Heart left ventricle (tissue), 16 donors: ENCODE results near the gene HIBCH. TPM values are rescaled to one million over a fixed set of nuclear protein-coding genes. Genes with fewer than 3 reads are reported as not detected.

Experiments
- ATAC-seq, 4 donors: fragments of 200-7000 bp; cut with Tn5 transposase; one replicate each; pipeline ENCODE4 v1.9.1; 2020 to 2022; ENCODE audit warnings: moderate library complexity in 4 of 4, mild to moderate bottlenecking in 3 of 4, moderate number of reproducible peaks in 1 of 4
- DNase-seq, 5 donors: peaks; one replicate each; pipeline ENCODE4 v3.0.0-alpha.2; 2020
- H3K27ac ChIP-seq, 12 donors: fragments of 200-600 bp; sonication (generic) in 4 of 12; one replicate each; pipeline versions ENCODE4 v1.5.0 to v1.8.0; 2016 to 2022; ENCODE audit warnings: mild to moderate bottlenecking in 2 of 12
- H3K27me3 ChIP-seq, 9 donors: fragments of 200-600 bp; sonication (generic) in 2 of 9; one replicate each; pipeline versions ENCODE4 v1.5.1 to v1.8.0; 2016 to 2022; ENCODE audit warnings: mild to moderate bottlenecking in 3 of 9
- H3K36me3 ChIP-seq, 9 donors: fragments of 200-600 bp; sonication (generic) in 2 of 9; one replicate each; pipeline versions ENCODE4 v1.5.0 to v1.8.0; 2018 to 2022; ENCODE audit warnings: mild to moderate bottlenecking in 2 of 9
- H3K4me1 ChIP-seq, 12 donors: fragments of 200-600 bp; sonication (generic) in 4 of 12; one replicate each; pipeline versions ENCODE4 v1.5.0 to v1.8.0; 2016 to 2022; ENCODE audit warnings: mild to moderate bottlenecking in 3 of 12
- H3K4me3 ChIP-seq, 12 donors: fragments of 200-600 bp; sonication (generic) in 4 of 12; one replicate each; pipeline versions ENCODE4 v1.5.0 to v1.8.0; 2017 to 2022; ENCODE audit warnings: mild to moderate bottlenecking in 9 of 12, moderate library complexity in 4 of 12
- H3K9me3 ChIP-seq, 12 donors: fragments of 200-600 bp; sonication (generic) in 4 of 12; one replicate each; pipeline versions ENCODE4 v1.5.0 to v1.8.0; 2016 to 2022; ENCODE audit warnings: mild to moderate bottlenecking in 1 of 12
- CTCF ChIP-seq, 12 donors: fragments of 200-600 bp; sonication (generic) in 4 of 12; IDR thresholded peaks; one replicate each; pipeline versions ENCODE4 v1.5.0 to v1.8.0; 2018 to 2022; ENCODE audit warnings: antibody characterized with exemption in 12 of 12, mild to moderate bottlenecking in 5 of 12
- POLR2A ChIP-seq, 2 donors: fragments of 450-650 bp; IDR thresholded peaks; one replicate each; pipeline ENCODE4 v1.6.1; 2017; ENCODE audit warnings: antibody characterized with exemption in 2 of 2, mild to moderate bottlenecking in 2 of 2, moderate library complexity in 2 of 2
- WGBS, 4 donors: extraction: QIAGEN DNeasy Blood & Tissue Kit in 2 of 4; methylation state at CpG; one replicate each; pipeline versions ENCODE4 v1.1.5 to v1.1.7; 2013 to 2018; 5-methylcytosine and 5-hydroxymethylcytosine counted together
- intact Hi-C, 10 donors: fragments of 100-400 bp; cut with DNase I; formaldehyde crosslinking; loops; one replicate each; pipeline versions ENCODE4 v1.11.1 to v1.14.2; 2022
- polyA plus RNA-seq, 2 donors: library from polyadenylated mRNA; stranded (reverse); fragments of 200-250 nt; gene quantifications; one replicate each; pipeline ENCODE4 v1.2.3, GENCODE V29; 2013
- total RNA-seq, 9 donors: library from RNA; depleted of rRNA in 2 of 9; stranded (reverse); fragments of >200 nt in 2 of 9; fragmentation: NEBNext Ultra II Directional in 3 of 9; extraction: Animal tissue kit (Norgen Biotek cat#: 25700) in 3 of 9; gene quantifications; one replicate each; pipeline versions ENCODE4 v1.1.0 to v1.2.4, GENCODE V29; 2016 to 2023
- donor health status: ischemic (EF 13 %, LVEDD 7.1; RV severe dilation, severe dysfunction).
- donor health status: healthy with polysubstance abuse.
- donor health status: DM: no; HTN: yes; CAD: no.
- donor health status: DM: no; HTN: no; CAD: no.
- donor health status: ischemic (EF 25% LVEDD 6.9; RV normal size, moderate dysfunction).
- donor health status: ischemic (EF 25% LVEDD 5.7; RV mildly dilated, moderate dysfunction).
- donor health status: healthy.
- donor health status: DM: yes; HTN: yes; CAD: no.
- donor health status: ischemic (EF 35%, LVEDD 5.7; RV mildly dilated, moderate dysfunction).
- donor health status: nonischemic (EF 11% LVEDD 7.7; RV severe dilation, severe dysfunction).
- donor health status: DM: yes; HTN: yes; CAD: no.
- donor health status: PGD.
- donor health status: ischemic (EF 29% LVEDD 5.4; RV normal size, mild dysfunction).
- donor health status: nonischemic (EF 23%, LVEDD 6.1; RV moderate dilation, normal function).

The HIBCH gene
- total and polyA plus RNA-seq, 11 donors, result 7.7 to 25.3 (median 21.1) TPM

- 77 to 90% (median 85%) methylated on average over 2 of the region's 2 CpGs for WGBS, 4 donors
- peak overlapping the region in 8 of 12 donors; percentile 27 to 68 (median 48) for H3K27ac ChIP-seq
Observed at GRCh38 chr2:190333928-190334327, 14.3 kb upstream of the HIBCH start.

DNA sequence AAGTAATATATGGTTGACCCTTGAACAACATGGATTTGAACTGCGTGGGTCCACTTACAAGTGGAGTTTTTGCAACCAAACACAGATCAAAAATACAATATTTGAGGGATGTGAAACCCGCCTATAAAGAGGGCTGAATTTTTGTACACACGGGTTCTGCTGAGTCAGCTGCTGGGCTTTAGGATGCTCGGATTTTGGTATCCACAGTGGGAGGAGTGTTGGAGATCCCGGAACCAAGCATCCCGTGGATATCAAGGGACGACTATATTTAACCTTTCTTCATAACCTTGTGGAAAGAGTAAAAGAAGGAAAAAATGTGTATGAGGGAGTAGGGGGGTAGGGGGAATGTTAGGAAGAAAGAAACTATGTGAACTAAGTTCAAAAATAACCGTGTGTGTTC, 13.8 kb upstream of the HIBCH start:
- ATAC-seq (no peak), DNase-seq (no peak)
- no peak for TF ChIP-seq CTCF (IDR thresholded peaks at IDR 0.05)
- no peak for TF ChIP-seq POLR2A (IDR thresholded peaks at IDR 0.05)
- no peak overlapping the region for H3K4me3 ChIP-seq
- H3K4me1 ChIP-seq, result peaks cover 0 to 11% (median 4%) of the 10 kb centered on the region in 12 donors
- no peaks in the 10 kb centered on the region for H3K36me3 ChIP-seq
- intact Hi-C loops, result loop anchor here in 3 of 10 donors (5.0 to 10.0 kb wide), 3 partner anchors 171 to 471 kb away; no protein-coding TSS in a partner anchor
- WGBS, 4 donors, result 71 to 74% (median 72%) methylated on average over 8 of the region's 8 CpGs
- no peaks in the 10 kb centered on the region for H3K27me3 ChIP-seq
- H3K27ac ChIP-seq, result peak overlapping the region in 4 of 12 donors; percentile 29 to 68 (median 52)
- H3K9me3 ChIP-seq, result no peaks in the 10 kb centered on the region

More at GRCh38 chr2:190333928-190334327, 14.3 kb upstream of the HIBCH start:
- peaks cover 0 to 11% (median 4%) of the 10 kb centered on the region in 12 donors for H3K4me1 ChIP-seq
- no peaks in the 10 kb centered on the region for H3K9me3 ChIP-seq
- intact Hi-C loops, result loop anchor here in 3 of 10 donors (5.0 to 10.0 kb wide), 3 partner anchors 171 to 471 kb away; no protein-coding TSS in a partner anchor
- no peaks in the 10 kb centered on the region for H3K36me3 ChIP-seq
- no peak overlapping the region for H3K4me3 ChIP-seq
- ATAC-seq (no peak), DNase-seq (no peak)
- TF ChIP-seq POLR2A (IDR thresholded peaks at IDR 0.05) (no peak), CTCF (IDR thresholded peaks at IDR 0.05) (no peak)
- no peaks in the 10 kb centered on the region for H3K27me3 ChIP-seq

GRCh38 chr2:190328573-190329147, 9.0 kb upstream of the HIBCH start:
- Histone ChIP-seq H3K27me3 (no peaks in the 10 kb centered on the region), H3K27ac (no peak overlapping the region), H3K4me3 (no peak overlapping the region), H3K4me1 (no peaks in the 10 kb centered on the region), H3K9me3 (no peaks in the 10 kb centered on the region), H3K36me3 (no peaks in the 10 kb centered on the region)
- no peak for ATAC-seq
- intact Hi-C loops, result loop anchor here in 5 of 10 donors (5.0 to 10.0 kb wide), 2 partner anchors 44 to 46 kb away; no protein-coding TSS in a partner anchor
- no peak for DNase-seq
- TF ChIP-seq POLR2A (IDR thresholded peaks at IDR 0.05) (no peak), CTCF (IDR thresholded peaks at IDR 0.05) (peak in 8 of 12 donors; percentile 14 to 41 (median 28))
- 91 to 95% (median 93%) methylated on average over 3 of the region's 3 CpGs for WGBS, 4 donors

DNA sequence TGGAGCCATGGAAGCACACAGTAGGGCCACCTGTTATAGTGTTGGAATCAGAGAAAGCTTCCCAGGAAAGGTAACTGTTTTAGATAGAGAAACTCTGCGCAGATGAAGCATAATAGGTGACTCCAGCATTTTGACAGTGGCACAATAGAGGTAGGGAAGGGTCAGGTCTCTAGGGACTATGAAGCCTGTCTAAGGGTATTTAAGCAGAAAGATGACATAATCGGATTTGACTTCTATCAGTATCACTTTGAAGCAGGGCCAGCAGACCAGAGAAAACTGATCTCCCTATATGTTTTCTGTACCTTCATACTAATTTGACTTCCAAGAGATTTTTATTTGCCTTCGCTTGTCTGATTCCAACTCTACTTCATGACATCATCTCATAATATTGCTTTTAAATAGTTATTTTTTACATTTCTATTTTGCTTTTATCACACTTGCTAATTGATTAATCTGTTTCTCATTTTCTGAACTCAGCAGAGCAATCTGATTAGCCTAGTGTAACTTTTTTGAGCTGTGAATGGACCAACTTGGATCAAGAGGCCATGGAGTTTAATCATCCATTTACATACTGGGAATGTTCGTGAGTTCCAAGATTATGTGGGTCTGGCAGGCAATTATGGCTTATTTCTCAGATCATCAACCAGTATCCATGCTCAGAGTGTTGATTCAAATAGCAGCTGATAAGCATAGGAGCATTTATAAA, 8.4 kb upstream of the HIBCH start:
- DNase-seq, result no peak
- H3K27me3 ChIP-seq, result no peaks in the 10 kb centered on the region
- no peaks in the 10 kb centered on the region for H3K9me3 ChIP-seq
- intact Hi-C loops, result loop anchor here in 5 of 10 donors (5.0 to 10.0 kb wide), 2 partner anchors 44 to 47 kb away; no protein-coding TSS in a partner anchor
- H3K27ac ChIP-seq, result no peak overlapping the region
- no peaks in the 10 kb centered on the region for H3K4me1 ChIP-seq
- no peaks in the 10 kb centered on the region for H3K36me3 ChIP-seq
- ATAC-seq, result no peak
- WGBS, 4 donors, result 70 to 84% (median 79%) methylated on average over 4 of the region's 4 CpGs
- no peak for TF ChIP-seq CTCF (IDR thresholded peaks at IDR 0.05)
- TF ChIP-seq POLR2A (IDR thresholded peaks at IDR 0.05), result no peak
- no peak overlapping the region for H3K4me3 ChIP-seq
